Activated T-helper 2 cell treated with anti-CD3 and anti-CD28 coated beads, Interferon-gamma antibody, Interleukin-2, Interleukin-4, amounts not matched to agents 10 μg/mL and 5 μg/mL and 100 μg/mL, durations not matched to agents 14 hours and 24 hours and 36 hours (primary cell): ENCODE measurements around the gene SLC36A2. TPM values are rescaled to one million over a fixed set of nuclear protein-coding genes. Genes with fewer than 3 reads are reported as not detected.
A peak's percentile ranks its signal among the peaks of the same experiment; 100 is the strongest.
"Not testable (repeated sequence)": the region's sequence is repeated elsewhere in the genome, so short reads cannot be mapped to it uniquely, and the experiment has no call there.

Experiments used
- DNase-seq: peaks from one replicate; pipeline ENCODE4 v3.0.0; 2021; ENCODE audit warnings: low spot score
- H3K27ac Mint-ChIP-seq: one replicate; pipeline ENCODE4 v1.8.0; 2021; ENCODE audit warnings: mixed read lengths
- H3K27me3 Mint-ChIP-seq: one replicate; pipeline ENCODE4 v1.8.0; 2021; ENCODE audit warnings: low read depth, mixed read lengths
- H3K36me3 Mint-ChIP-seq: one replicate; pipeline ENCODE4 v1.8.0; 2021; ENCODE audit warnings: low read depth, mixed read lengths
- H3K4me1 Mint-ChIP-seq: one replicate; pipeline ENCODE4 v1.8.0; 2021; ENCODE audit warnings: low read depth, mixed read lengths
- H3K4me3 Mint-ChIP-seq: one replicate; pipeline ENCODE4 v1.8.0; 2021; ENCODE audit warnings: low read depth, mild to moderate bottlenecking, moderate library complexity, mixed read lengths
- H3K9me3 Mint-ChIP-seq: one replicate; pipeline ENCODE4 v1.8.0; 2021; ENCODE audit warnings: mixed read lengths
- intact Hi-C: fragments of 100-400 bp; cut with micrococcal nuclease; formaldehyde crosslinking; loops from one replicate; pipeline ENCODE4 v1.15.1; 2023
- total RNA-seq: library from RNA; stranded (reverse); gene quantifications from 2 replicates; pipeline ENCODE4 v1.2.3, GENCODE V29; 2022

Gene SLC36A2
- total RNA-seq, 1 donor from 2014 or later, result not detected

GRCh38 chr5:151317871-151318270 lies 29.5 kb downstream of the SLC36A2 start:
- Mint-ChIP-seq H3K27ac (no peak overlapping the region), H3K4me1 (no peaks in the 10 kb centered on the region), H3K27me3 (peaks cover 12% of the 10 kb centered on the region), H3K36me3 (no peaks in the 10 kb centered on the region), H3K4me3 (no peak overlapping the region), H3K9me3 (no peaks in the 10 kb centered on the region)
- intact Hi-C loops, result loop anchor here (5.0 kb wide), 1 partner anchor 36 kb away; no protein-coding TSS in a partner anchor
- DNase-seq, result no peak

- peak; percentile 18 for DNase-seq
- no peaks in the 10 kb centered on the region for H3K4me1 Mint-ChIP-seq
- intact Hi-C loops, result loop anchor here (5.0 kb wide), 1 partner anchor 34 kb away; no protein-coding TSS in a partner anchor
- H3K36me3 Mint-ChIP-seq, result no peaks in the 10 kb centered on the region
- no peak overlapping the region for H3K4me3 Mint-ChIP-seq
- H3K9me3 Mint-ChIP-seq, result peaks cover 3% of the 10 kb centered on the region
- peaks cover 14% of the 10 kb centered on the region for H3K27me3 Mint-ChIP-seq
- H3K27ac Mint-ChIP-seq, result no peak overlapping the region
These were observed 31.3 kb downstream of the SLC36A2 start for GRCh38 chr5:151315998-151316597.

GRCh38 chr5:151313357-151313756 lies 34.0 kb downstream of the SLC36A2 start:
- intact Hi-C loops, result no loop called here
- no peak overlapping the region for H3K27ac Mint-ChIP-seq
- no peaks in the 10 kb centered on the region for H3K4me1 Mint-ChIP-seq
- no peak for DNase-seq
- peaks cover 10% of the 10 kb centered on the region for H3K9me3 Mint-ChIP-seq
- H3K27me3 Mint-ChIP-seq, result peaks cover 16% of the 10 kb centered on the region
- H3K4me3 Mint-ChIP-seq, result no peak overlapping the region
- no peaks in the 10 kb centered on the region for H3K36me3 Mint-ChIP-seq

GRCh38 chr5:151312756-151313324 lies 34.5 kb downstream of the SLC36A2 start:
- DNase-seq, result no peak
- H3K36me3 Mint-ChIP-seq, result no peaks in the 10 kb centered on the region
- peaks cover 10% of the 10 kb centered on the region for H3K9me3 Mint-ChIP-seq
- intact Hi-C loops, result no loop called here
- peaks cover 19% of the 10 kb centered on the region for H3K27me3 Mint-ChIP-seq
- H3K27ac Mint-ChIP-seq, result no peak overlapping the region
- no peaks in the 10 kb centered on the region for H3K4me1 Mint-ChIP-seq
- no peak overlapping the region for H3K4me3 Mint-ChIP-seq

GRCh38 chr5:151310932-151311331 lies 36.4 kb downstream of the SLC36A2 start:
- intact Hi-C loops, result no loop called here

GRCh38 chr5:151309821-151310220 lies 37.5 kb downstream of the SLC36A2 start:
- peaks cover 10% of the 10 kb centered on the region for H3K9me3 Mint-ChIP-seq
- DNase-seq, H3K36me3 Mint-ChIP-seq, intact Hi-C loops, H3K4me3 Mint-ChIP-seq, H3K27ac Mint-ChIP-seq, H3K4me1 Mint-ChIP-seq: not testable (repeated sequence)
- peaks cover 34% of the 10 kb centered on the region for H3K27me3 Mint-ChIP-seq

More at GRCh38 chr5:151310932-151311331, 36.4 kb downstream of the SLC36A2 start:
- no peak overlapping the region for H3K27ac Mint-ChIP-seq
- no peak overlapping the region for H3K4me3 Mint-ChIP-seq
- peaks cover 10% of the 10 kb centered on the region for H3K9me3 Mint-ChIP-seq
- no peak for DNase-seq
- no peaks in the 10 kb centered on the region for H3K36me3 Mint-ChIP-seq
- H3K27me3 Mint-ChIP-seq, result peaks cover 33% of the 10 kb centered on the region
- H3K4me1 Mint-ChIP-seq, result no peaks in the 10 kb centered on the region

- H3K27ac Mint-ChIP-seq, H3K4me1 Mint-ChIP-seq, DNase-seq, intact Hi-C loops, H3K36me3 Mint-ChIP-seq, H3K4me3 Mint-ChIP-seq: not testable (repeated sequence)
- Mint-ChIP-seq H3K27me3 (peaks cover 35% of the 10 kb centered on the region), H3K9me3 (peaks cover 10% of the 10 kb centered on the region)
These were observed 38.1 kb downstream of the SLC36A2 start for GRCh38 chr5:151309266-151309665.

GRCh38 chr5:151303666-151304065 lies 43.7 kb downstream of the SLC36A2 start, which contains the start of gene SLC36A3:
Gene SLC36A3 (minus strand): TSS chr5:151303766. CDS start chr5:151303354, 412 bp downstream.
- no peaks in the 10 kb centered on the region for H3K4me1 Mint-ChIP-seq
- H3K4me3 Mint-ChIP-seq, result no peak within 1 kb of the TSS
- H3K27me3 Mint-ChIP-seq, result peaks cover 47% of the 10 kb centered on the region
- no peak within 1 kb of the TSS for H3K27ac Mint-ChIP-seq
- no peak for DNase-seq
- H3K36me3 Mint-ChIP-seq, result no peaks in the 10 kb centered on the region
- no peaks in the 10 kb centered on the region for H3K9me3 Mint-ChIP-seq
- intact Hi-C loops, result no loop called here

- H3K27me3 Mint-ChIP-seq, result peaks cover 19% of the 10 kb centered on the region
- no peak overlapping the region for H3K4me3 Mint-ChIP-seq
- H3K27ac Mint-ChIP-seq, result no peak overlapping the region
- no peaks in the 10 kb centered on the region for H3K4me1 Mint-ChIP-seq
- H3K36me3 Mint-ChIP-seq, result no peaks in the 10 kb centered on the region
- no peaks in the 10 kb centered on the region for H3K9me3 Mint-ChIP-seq
- DNase-seq, result no peak
- intact Hi-C loops, result no loop called here
These were observed 49.1 kb downstream of the SLC36A2 start for GRCh38 chr5:151298063-151298855.

GRCh38 chr5:151296974-151297373 lies 50.4 kb downstream of the SLC36A2 start:
- Mint-ChIP-seq H3K36me3 (no peaks in the 10 kb centered on the region), H3K27me3 (peaks cover 11% of the 10 kb centered on the region)
- intact Hi-C loops, result no loop called here

GRCh38 chr5:151296478-151296830 lies 50.9 kb downstream of the SLC36A2 start:
- Mint-ChIP-seq H3K4me3 (no peak overlapping the region), H3K4me1 (no peaks in the 10 kb centered on the region), H3K27me3 (peaks cover 8% of the 10 kb centered on the region), H3K27ac (no peak overlapping the region), H3K36me3 (no peaks in the 10 kb centered on the region), H3K9me3 (no peaks in the 10 kb centered on the region)
- intact Hi-C loops, result no loop called here
- DNase-seq, result no peak

More at GRCh38 chr5:151296974-151297373, 50.4 kb downstream of the SLC36A2 start:
- no peaks in the 10 kb centered on the region for H3K4me1 Mint-ChIP-seq
- no peak overlapping the region for H3K27ac Mint-ChIP-seq
- no peak for DNase-seq
- no peaks in the 10 kb centered on the region for H3K9me3 Mint-ChIP-seq
- H3K4me3 Mint-ChIP-seq, result no peak overlapping the region

- H3K36me3 Mint-ChIP-seq, result no peaks in the 10 kb centered on the region
- DNase-seq, result no peak
- no peaks in the 10 kb centered on the region for H3K4me1 Mint-ChIP-seq
- H3K9me3 Mint-ChIP-seq, result no peaks in the 10 kb centered on the region
- intact Hi-C loops, result no loop called here
- H3K27me3 Mint-ChIP-seq, result peaks cover 3% of the 10 kb centered on the region
- H3K4me3 Mint-ChIP-seq, result no peak overlapping the region
- H3K27ac Mint-ChIP-seq, result no peak overlapping the region
These were observed 51.4 kb downstream of the SLC36A2 start for GRCh38 chr5:151295791-151296477.
